DND-41 (cell line): ENCODE results near the gene PLA2G15.

Source experiments
- ATAC-seq: fragments of 200-7000 bp; cut with Tn5 transposase; 3 replicates; pipeline ENCODE4 v1.9.1; 2021; ENCODE audit warnings: low read depth; ENCODE audit not compliant: insufficient read depth
- DNase-seq: peaks from one replicate; pipeline ENCODE4 v3.0.0-alpha.2; 2020
- H2AFZ ChIP-seq: 2 replicates; pipeline ENCODE4 v1.6.0; 2012; ENCODE audit warnings: low read depth, low read length
- H3K27ac ChIP-seq: 2 replicates; pipeline ENCODE4 v1.5.1; 2012; ENCODE audit warnings: low read length, inconsistent platforms
- H3K27me3 ChIP-seq: fragments of 200-600 bp; sonication (generic); 2 replicates; pipeline ENCODE4 v1.6.0; 2012; ENCODE audit warnings: low read length, mild to moderate bottlenecking, inconsistent platforms; ENCODE audit not compliant: insufficient read depth, poor library complexity
- H3K36me3 ChIP-seq: 2 replicates; pipeline ENCODE4 v1.5.1; 2012; ENCODE audit warnings: low read length, inconsistent platforms; ENCODE audit not compliant: insufficient read depth
- H3K4me1 ChIP-seq: 2 replicates; pipeline ENCODE4 v1.5.1; 2012; ENCODE audit warnings: mild to moderate bottlenecking, low read length; ENCODE audit not compliant: insufficient read depth
- H3K4me2 ChIP-seq: 2 replicates; pipeline ENCODE4 v1.6.0; 2012; ENCODE audit warnings: mild to moderate bottlenecking, moderate library complexity, low read length, inconsistent platforms; ENCODE audit not compliant: insufficient read depth
- H3K4me3 ChIP-seq, 2 experiments: fragments of 200-600 bp in 1 of 2; shearing (Covaris generic) in 1 of 2; 2 replicates each; pipeline ENCODE4 v1.5.1; 2012 to 2016; ENCODE audit warnings: inconsistent platforms in 2 of 2, low read length in 2 of 2, mild to moderate bottlenecking in 2 of 2, low read depth in 1 of 2, moderate library complexity in 1 of 2
- H3K79me2 ChIP-seq: 2 replicates; pipeline ENCODE4 v1.6.0; 2012; ENCODE audit warnings: low read length, inconsistent platforms; ENCODE audit not compliant: insufficient read depth
- H3K9ac ChIP-seq: 2 replicates; pipeline ENCODE4 v1.6.0; 2012; ENCODE audit warnings: low read depth, mild to moderate bottlenecking, inconsistent platforms, low read length, moderate library complexity
- H3K9me3 ChIP-seq: 2 replicates; pipeline ENCODE4 v1.5.1; 2012; ENCODE audit warnings: low read length, moderate library complexity, mild to moderate bottlenecking, inconsistent platforms; ENCODE audit not compliant: insufficient read depth, severe bottlenecking
- H4K20me1 ChIP-seq: 2 replicates; pipeline ENCODE4 v1.6.0; 2012; ENCODE audit warnings: low read length; ENCODE audit not compliant: insufficient read depth
- CTCF ChIP-seq: IDR thresholded peaks from 2 replicates; pipeline ENCODE4 v1.5.1; 2012; ENCODE audit warnings: borderline replicate concordance, low read length, moderate library complexity, mild to moderate bottlenecking; ENCODE audit not compliant: poor library complexity, severe bottlenecking; ENCODE audit errors: extremely low read depth
- EZH2 ChIP-seq: IDR thresholded peaks from 3 replicates; pipeline ENCODE4 v1.6.1; 2012; ENCODE audit warnings: borderline replicate concordance, low read depth, mild to moderate bottlenecking, moderate library complexity, low read length, inconsistent platforms; ENCODE audit not compliant: severe bottlenecking

Gene PLA2G15

GRCh38 chr16:68246121-68246520 lies 948 bp downstream of the PLA2G15 start:
- Histone ChIP-seq H2AFZ (no peak overlapping the region), H3K27me3 (no peaks in the 10 kb centered on the region), H3K79me2 (peaks cover 29% of the 10 kb centered on the region), H4K20me1 (peaks cover 7% of the 10 kb centered on the region; the same call in 1 of the 2 replicates), H3K36me3 (peaks cover 14% of the 10 kb centered on the region), H3K9me3 (no peaks in the 10 kb centered on the region), H3K9ac (peak overlapping the region; percentile 61; the same call in 1 of the 2 replicates), H3K4me2 (peak overlapping the region; percentile 87), H3K4me3 (peak overlapping the region in 1 of 2 experiments; percentile 84; a peak in 2 of 4 replicates), H3K4me1 (peaks cover 35% of the 10 kb centered on the region), H3K27ac (peak overlapping the region; percentile 43; the same call in 1 of the 2 replicates)
- no peak for TF ChIP-seq EZH2
- no peak for TF ChIP-seq CTCF
- no peak for ATAC-seq
- DNase-seq, result no peak

- Histone ChIP-seq H3K9ac (peak overlapping the region; percentile 61; the same call in 1 of the 2 replicates), H3K36me3 (peaks cover 15% of the 10 kb centered on the region), H3K27ac (peak overlapping the region; percentile 43), H4K20me1 (peaks cover 7% of the 10 kb centered on the region; the same call in 1 of the 2 replicates), H3K9me3 (no peaks in the 10 kb centered on the region), H2AFZ (no peak overlapping the region), H3K79me2 (peaks cover 29% of the 10 kb centered on the region), H3K4me3 (peak overlapping the region in 1 of 2 experiments; percentile 84; a peak in 2 of 4 replicates), H3K4me2 (peak overlapping the region; percentile 87), H3K4me1 (peaks cover 35% of the 10 kb centered on the region), H3K27me3 (no peaks in the 10 kb centered on the region)
- ATAC-seq, result no peak
- TF ChIP-seq CTCF (no peak), EZH2 (no peak)
- DNase-seq, result no peak
Measured at GRCh38 chr16:68246666-68247065, 1.5 kb downstream of the PLA2G15 start.

GRCh38 chr16:68247400-68247799 lies 2.2 kb downstream of the PLA2G15 start:
- TF ChIP-seq CTCF, result no peak
- no peak for TF ChIP-seq EZH2
- H3K4me3 ChIP-seq, result no peak overlapping the region
- H3K36me3 ChIP-seq, result peaks cover 22% of the 10 kb centered on the region
- H3K9me3 ChIP-seq, result no peaks in the 10 kb centered on the region
- no peak for DNase-seq
- no peak overlapping the region for H3K9ac ChIP-seq
- H3K79me2 ChIP-seq, result peaks cover 29% of the 10 kb centered on the region
- H3K27ac ChIP-seq, result peak overlapping the region; percentile 43; the same call in 1 of the 2 replicates
- H3K4me2 ChIP-seq, result peak overlapping the region; percentile 87
- no peak overlapping the region for H2AFZ ChIP-seq
- H4K20me1 ChIP-seq, result peaks cover 7% of the 10 kb centered on the region; the same call in 1 of the 2 replicates
- no peak for ATAC-seq
- no peaks in the 10 kb centered on the region for H3K27me3 ChIP-seq
- peaks cover 35% of the 10 kb centered on the region for H3K4me1 ChIP-seq

GRCh38 chr16:68247932-68248331 lies 2.8 kb downstream of the PLA2G15 start:
- Histone ChIP-seq H3K4me3 (no peak overlapping the region), H4K20me1 (peaks cover 7% of the 10 kb centered on the region; the same call in 1 of the 2 replicates), H3K27me3 (no peaks in the 10 kb centered on the region), H2AFZ (no peak overlapping the region), H3K4me2 (peak overlapping the region; percentile 87), H3K27ac (no peak overlapping the region), H3K36me3 (peaks cover 27% of the 10 kb centered on the region), H3K9ac (no peak overlapping the region), H3K9me3 (no peaks in the 10 kb centered on the region), H3K4me1 (peaks cover 35% of the 10 kb centered on the region), H3K79me2 (peaks cover 32% of the 10 kb centered on the region)
- DNase-seq (no peak), ATAC-seq (no peak)
- TF ChIP-seq EZH2, result no peak
- TF ChIP-seq CTCF, result no peak
